ENCODE results near the gene FLYWCH2. TPM values are rescaled to one million over a fixed set of nuclear protein-coding genes. Genes with fewer than 3 reads are reported as not detected.

The FLYWCH2 gene
- total RNA-seq, 4 donors from 2014 or later, result 19.5 to 54.5 (median 30.2) TPM

DNA sequence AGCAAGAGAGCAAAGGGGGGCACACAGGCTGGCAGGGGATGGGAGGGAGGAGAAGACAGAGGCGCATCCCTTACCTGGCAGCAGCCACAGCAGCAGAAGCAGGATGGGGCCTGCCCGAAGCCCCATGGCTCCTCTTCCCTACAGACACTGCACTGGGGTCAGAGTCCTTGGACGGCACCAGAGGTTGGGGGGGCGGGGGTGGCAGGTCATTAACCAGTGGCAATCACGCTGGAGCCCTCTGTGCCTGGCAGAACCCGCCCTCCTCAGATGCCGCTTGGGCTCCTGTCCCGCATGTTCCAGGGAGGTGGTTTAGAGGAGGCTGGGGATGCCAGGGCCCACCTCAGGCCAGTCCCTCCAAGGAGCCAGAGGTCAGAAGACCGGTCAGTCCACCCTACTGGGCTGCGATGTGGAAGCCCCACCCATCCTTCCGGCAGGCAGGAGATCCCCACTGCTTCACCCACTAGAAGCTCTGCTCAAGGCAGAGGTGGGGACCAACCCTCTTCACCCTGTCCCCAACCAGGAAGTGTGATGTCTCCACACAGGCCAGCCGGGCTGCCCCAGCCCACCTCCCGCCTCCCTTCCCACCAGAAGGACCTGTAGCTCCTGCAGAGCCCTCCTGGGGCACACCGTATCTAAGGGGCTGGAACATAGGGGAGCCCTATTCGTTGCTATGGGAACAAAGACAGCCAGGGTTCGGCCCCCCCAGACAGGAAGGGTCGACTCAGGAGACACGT lies 41.2 kb upstream of the FLYWCH2 start:
- Histone ChIP-seq H3K4me1 (no peaks in the 10 kb centered on the region), H3K27me3 (peaks cover 0 to 31% (median 0%) of the 10 kb centered on the region in 3 donors), H3K9me3 (no peaks in the 10 kb centered on the region), H3K27ac (no peak overlapping the region), H3K36me3 (no peaks in the 10 kb centered on the region), H3K4me3 (peak overlapping the region in 3 of 4 donors; percentile 25 to 37 (median 35))
- in situ Hi-C loops (cut with MboI; ENCODE audit: low sequenced_read_pairs in 4 of 4) (no loop called here), intact Hi-C loops (cut with DNase I; ENCODE audit: low total_unique reads) (no loop called here)
- no peak for TF ChIP-seq POLR2A (IDR thresholded peaks at IDR 0.05)
- TF ChIP-seq, protein P1, sequence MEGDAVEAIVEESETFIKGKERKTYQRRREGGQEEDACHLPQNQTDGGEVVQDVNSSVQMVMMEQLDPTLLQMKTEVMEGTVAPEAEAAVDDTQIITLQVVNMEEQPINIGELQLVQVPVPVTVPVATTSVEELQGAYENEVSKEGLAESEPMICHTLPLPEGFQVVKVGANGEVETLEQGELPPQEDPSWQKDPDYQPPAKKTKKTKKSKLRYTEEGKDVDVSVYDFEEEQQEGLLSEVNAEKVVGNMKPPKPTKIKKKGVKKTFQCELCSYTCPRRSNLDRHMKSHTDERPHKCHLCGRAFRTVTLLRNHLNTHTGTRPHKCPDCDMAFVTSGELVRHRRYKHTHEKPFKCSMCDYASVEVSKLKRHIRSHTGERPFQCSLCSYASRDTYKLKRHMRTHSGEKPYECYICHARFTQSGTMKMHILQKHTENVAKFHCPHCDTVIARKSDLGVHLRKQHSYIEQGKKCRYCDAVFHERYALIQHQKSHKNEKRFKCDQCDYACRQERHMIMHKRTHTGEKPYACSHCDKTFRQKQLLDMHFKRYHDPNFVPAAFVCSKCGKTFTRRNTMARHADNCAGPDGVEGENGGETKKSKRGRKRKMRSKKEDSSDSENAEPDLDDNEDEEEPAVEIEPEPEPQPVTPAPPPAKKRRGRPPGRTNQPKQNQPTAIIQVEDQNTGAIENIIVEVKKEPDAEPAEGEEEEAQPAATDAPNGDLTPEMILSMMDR (IDR thresholded peaks at IDR 0.05 in 4 of 5, conservative IDR thresholded peaks at IDR 0.05 in 1 of 5), result no peak
- no peak for DNase-seq
- no peak for ATAC-seq

DNA sequence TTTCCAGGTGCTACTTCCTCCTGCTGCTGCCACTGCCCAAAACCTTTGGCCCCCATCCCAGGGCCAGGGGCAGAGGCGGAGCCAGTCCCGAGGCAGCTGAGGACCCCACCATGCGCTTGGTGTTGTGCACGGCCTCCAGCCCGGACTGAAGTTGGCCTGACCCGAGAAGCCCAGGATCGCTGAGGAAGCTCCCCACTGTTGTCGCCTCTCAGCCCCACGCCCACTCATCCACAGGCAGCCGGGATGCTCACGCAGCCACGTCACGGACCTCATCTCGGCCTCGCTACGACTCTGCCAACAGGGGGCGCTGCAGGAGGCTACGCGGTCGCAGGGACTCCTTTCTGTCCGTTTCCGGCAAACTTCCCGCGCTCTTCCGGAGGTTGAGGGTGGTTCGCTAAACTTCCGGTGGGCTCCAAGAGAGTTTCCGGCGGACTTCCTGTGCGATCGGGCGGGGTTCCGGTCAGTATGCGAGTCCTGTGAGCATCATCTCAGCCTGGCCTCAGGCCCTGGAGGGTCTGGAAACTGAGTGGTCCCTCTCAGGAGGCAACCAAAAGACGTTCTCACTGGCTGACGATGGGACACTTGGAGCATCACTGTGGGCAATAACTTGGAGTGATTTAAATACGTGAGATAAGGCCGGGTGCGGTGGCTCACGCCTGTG lies 40.5 kb upstream of the FLYWCH2 start:
- TF ChIP-seq, protein P1 (IDR thresholded peaks at IDR 0.05 in 4 of 5, conservative IDR thresholded peaks at IDR 0.05 in 1 of 5), result peak in 4 of 5 experiments; percentile 37 to 54 (median 44)
- TF ChIP-seq POLR2A (IDR thresholded peaks at IDR 0.05), result no peak

DNA sequence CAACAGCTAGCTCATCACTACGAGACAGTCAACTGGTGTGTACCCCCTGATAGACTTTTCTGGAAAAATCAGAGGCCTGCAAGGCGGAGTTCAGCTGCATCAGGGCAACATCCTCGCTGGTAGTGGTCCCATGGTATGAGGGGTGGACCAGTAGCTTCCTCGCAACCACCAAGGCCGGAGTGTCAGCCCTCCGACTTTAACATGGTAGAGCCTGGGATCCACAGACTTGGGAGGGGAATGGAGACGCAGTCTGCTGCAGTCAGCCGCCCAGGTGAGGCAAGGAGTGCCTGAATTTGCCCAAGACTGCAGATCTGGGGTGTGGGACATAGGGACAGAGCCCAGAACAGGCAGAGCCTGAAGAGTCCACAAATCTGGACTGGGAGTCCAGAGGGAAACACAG lies 39.5 kb upstream of the FLYWCH2 start:
- no peaks in the 10 kb centered on the region for H3K9me3 ChIP-seq
- intact Hi-C loops (cut with DNase I; ENCODE audit: low total_unique reads), result no loop called here
- no peak for ATAC-seq

More for the DNA sequence above, 40.5 kb upstream of the FLYWCH2 start:
- DNase-seq (no peak), ATAC-seq (no peak)
- H3K27ac ChIP-seq, result no peak overlapping the region
- peaks cover 0 to 25% (median 0%) of the 10 kb centered on the region in 3 donors for H3K27me3 ChIP-seq
- no peaks in the 10 kb centered on the region for H3K4me1 ChIP-seq
- intact Hi-C loops (cut with DNase I; ENCODE audit: low total_unique reads), result no loop called here
- H3K9me3 ChIP-seq, result no peaks in the 10 kb centered on the region
- in situ Hi-C loops (cut with MboI; ENCODE audit: low sequenced_read_pairs in 4 of 4), result no loop called here
- no peaks in the 10 kb centered on the region for H3K36me3 ChIP-seq
- peak overlapping the region in 3 of 4 donors; percentile 25 to 37 (median 35) for H3K4me3 ChIP-seq

DNA sequence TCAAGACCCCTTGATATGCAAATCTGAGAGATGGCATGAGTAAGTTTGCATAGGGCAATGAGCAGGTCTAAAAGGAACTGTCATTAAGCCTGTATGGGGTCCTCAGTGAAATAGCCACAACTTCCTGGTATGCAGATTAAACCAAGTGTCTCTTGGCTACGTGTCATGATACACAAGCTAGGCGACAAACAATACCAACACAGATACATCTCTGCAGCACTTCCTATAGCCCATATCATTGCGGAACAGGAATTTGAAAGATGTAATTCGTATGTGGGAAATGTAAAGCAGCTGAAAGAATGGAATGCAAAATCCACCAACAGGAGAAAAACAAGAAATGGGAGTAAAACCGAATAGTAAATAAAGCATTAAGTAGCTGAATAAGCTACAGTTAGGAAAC lies 37.9 kb upstream of the FLYWCH2 start:
- no peak for TF ChIP-seq POLR2A (IDR thresholded peaks at IDR 0.05)
- TF ChIP-seq, protein P1 (IDR thresholded peaks at IDR 0.05 in 4 of 5, conservative IDR thresholded peaks at IDR 0.05 in 1 of 5), result no peak
- Histone ChIP-seq H3K9me3 (no peaks in the 10 kb centered on the region), H3K4me3 (no peak overlapping the region), H3K27me3 (peaks cover 8 to 14% (median 13%) of the 10 kb centered on the region in 3 donors), H3K36me3 (no peaks in the 10 kb centered on the region), H3K4me1 (no peaks in the 10 kb centered on the region), H3K27ac (no peak overlapping the region)
- no peak for ATAC-seq
- no peak for DNase-seq
- intact Hi-C loops (cut with DNase I; ENCODE audit: low total_unique reads), result no loop called here
- in situ Hi-C loops (cut with MboI; ENCODE audit: low sequenced_read_pairs in 4 of 4), result no loop called here

More for the DNA sequence above, 39.5 kb upstream of the FLYWCH2 start:
- Histone ChIP-seq H3K27me3 (peaks cover 0 to 16% (median 5%) of the 10 kb centered on the region in 3 donors), H3K36me3 (no peaks in the 10 kb centered on the region), H3K4me1 (no peaks in the 10 kb centered on the region), H3K4me3 (no peak overlapping the region), H3K27ac (no peak overlapping the region)
- no peak for DNase-seq
- no peak for TF ChIP-seq POLR2A (IDR thresholded peaks at IDR 0.05)
- TF ChIP-seq, protein P1 (IDR thresholded peaks at IDR 0.05 in 4 of 5, conservative IDR thresholded peaks at IDR 0.05 in 1 of 5), result no peak
- in situ Hi-C loops (cut with MboI; ENCODE audit: low sequenced_read_pairs in 4 of 4), result no loop called here
